Upper lobe of left lung (tissue), 6 donors: ENCODE data around the gene KRAS. TPM values are rescaled to one million over a fixed set of nuclear protein-coding genes. Genes with fewer than 3 reads are reported as not detected.

Experiments
- ATAC-seq, 2 donors: fragments of 200-7000 bp; cut with Tn5 transposase; one replicate each; pipeline ENCODE4 v1.9.1; 2022; ENCODE audit warnings: mild to moderate bottlenecking in 2 of 2, moderate library complexity in 2 of 2; ENCODE audit not compliant: low FRiP score in 2 of 2
- DNase-seq, 2 donors: peaks; one replicate each; pipeline ENCODE4 v3.0.0-alpha.2; 2019 to 2020
- H3K27ac ChIP-seq, 4 donors: fragments of 200-600 bp; sonication (generic); one replicate each; pipeline ENCODE4 v1.5.1; 2016 to 2019
- H3K27me3 ChIP-seq, 4 donors: fragments of 200-600 bp; sonication (generic); one replicate each; pipeline ENCODE4 v1.5.1; 2017 to 2019
- H3K36me3 ChIP-seq, 4 donors: fragments of 200-600 bp; sonication (generic); one replicate each; pipeline ENCODE4 v1.5.1; 2016 to 2019
- H3K4me1 ChIP-seq, 4 donors: fragments of 200-600 bp; sonication (generic); one replicate each; pipeline ENCODE4 v1.5.1; 2018 to 2019
- H3K4me3 ChIP-seq, 4 donors: fragments of 200-600 bp; sonication (generic); one replicate each; pipeline ENCODE4 v1.5.1; 2017 to 2019; ENCODE audit warnings: mild to moderate bottlenecking in 2 of 4, moderate library complexity in 1 of 4
- H3K9me3 ChIP-seq, 4 donors: fragments of 200-600 bp; sonication (generic); one replicate each; pipeline ENCODE4 v1.5.1; 2018 to 2019
- EP300 ChIP-seq, 4 donors: sonication (generic); formaldehyde crosslinking; IDR thresholded peaks; one replicate each; pipeline ENCODE4 v1.5.1; 2017; ENCODE audit warnings: antibody characterized with exemption in 4 of 4, control low read depth in 2 of 4
- POLR2A ChIP-seq, 4 donors: fragments of 450-650 bp; IDR thresholded peaks; one replicate each; pipeline ENCODE4 v1.5.1; 2016 to 2017; ENCODE audit warnings: antibody characterized with exemption in 4 of 4, mild to moderate bottlenecking in 2 of 4
- POLR2AphosphoS5 ChIP-seq, 2 donors: sonication (generic); formaldehyde crosslinking; IDR thresholded peaks; one replicate each; pipeline ENCODE4 v1.5.1; 2017; ENCODE audit warnings: antibody characterized with exemption in 2 of 2
- WGBS, 2 donors: methylation state at CpG; one replicate each; pipeline ENCODE4 v1.1.5; 2017 to 2018; 5-methylcytosine and 5-hydroxymethylcytosine counted together
- total RNA-seq, 6 donors: library from RNA; depleted of rRNA in 4 of 6; stranded (reverse); fragments of >200 nt in 4 of 6; gene quantifications; one replicate each; pipeline versions ENCODE4 v1.1.0 to v1.2.1, GENCODE V29; 2016 to 2021
- TF ChIP-seq, protein P1 (sequence below), 6 experiments: fragments of 450-650 bp in 4 of 6; fragments of 200-600 bp in 2 of 6; sonication (generic) in 2 of 6; IDR thresholded peaks; one replicate each; pipeline ENCODE4 v1.5.1; 2016 to 2019; ENCODE audit warnings: antibody characterized with exemption in 6 of 6
- donor health status: DM: no; HTN: no; CAD: no; lungs with moderate emphysema.
- donor health status: DM: no; HTN: yes; CAD: no; lungs with severe emphysema.

The KRAS gene
- total RNA-seq, 6 donors from 2014 or later = 10.4 to 32.9 (median 20.6) TPM

DNA sequence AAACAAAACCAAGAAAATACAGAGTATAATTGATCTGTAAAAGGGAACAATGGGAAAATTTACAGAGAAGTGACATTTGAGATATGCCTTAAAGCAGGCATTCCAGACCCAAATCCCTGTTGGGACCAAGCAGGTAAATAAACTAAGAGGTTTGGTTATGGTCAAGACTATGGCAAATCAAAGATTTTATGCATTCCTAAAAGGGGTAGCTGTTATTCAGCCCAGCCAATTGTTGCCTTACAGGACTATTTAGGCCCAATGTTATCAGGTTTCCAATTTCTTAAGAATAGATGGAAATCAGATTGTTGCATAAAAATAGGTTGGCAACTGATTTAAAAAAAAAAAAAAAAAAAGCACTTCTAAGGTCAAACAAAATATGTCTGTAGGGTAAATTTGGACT, 61.1 kb downstream of the KRAS start:
- peaks cover 3 to 7% (median 5%) of the 10 kb centered on the region in 4 donors for H3K4me1 ChIP-seq
- no peak for TF ChIP-seq POLR2AphosphoS5 (IDR thresholded peaks at IDR 0.05)
- TF ChIP-seq POLR2A (IDR thresholded peaks at IDR 0.05) = no peak
- TF ChIP-seq EP300 (IDR thresholded peaks at IDR 0.05) = no peak
- TF ChIP-seq, protein P1, sequence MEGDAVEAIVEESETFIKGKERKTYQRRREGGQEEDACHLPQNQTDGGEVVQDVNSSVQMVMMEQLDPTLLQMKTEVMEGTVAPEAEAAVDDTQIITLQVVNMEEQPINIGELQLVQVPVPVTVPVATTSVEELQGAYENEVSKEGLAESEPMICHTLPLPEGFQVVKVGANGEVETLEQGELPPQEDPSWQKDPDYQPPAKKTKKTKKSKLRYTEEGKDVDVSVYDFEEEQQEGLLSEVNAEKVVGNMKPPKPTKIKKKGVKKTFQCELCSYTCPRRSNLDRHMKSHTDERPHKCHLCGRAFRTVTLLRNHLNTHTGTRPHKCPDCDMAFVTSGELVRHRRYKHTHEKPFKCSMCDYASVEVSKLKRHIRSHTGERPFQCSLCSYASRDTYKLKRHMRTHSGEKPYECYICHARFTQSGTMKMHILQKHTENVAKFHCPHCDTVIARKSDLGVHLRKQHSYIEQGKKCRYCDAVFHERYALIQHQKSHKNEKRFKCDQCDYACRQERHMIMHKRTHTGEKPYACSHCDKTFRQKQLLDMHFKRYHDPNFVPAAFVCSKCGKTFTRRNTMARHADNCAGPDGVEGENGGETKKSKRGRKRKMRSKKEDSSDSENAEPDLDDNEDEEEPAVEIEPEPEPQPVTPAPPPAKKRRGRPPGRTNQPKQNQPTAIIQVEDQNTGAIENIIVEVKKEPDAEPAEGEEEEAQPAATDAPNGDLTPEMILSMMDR (IDR thresholded peaks at IDR 0.05) = no peak
- H3K9me3 ChIP-seq = no peaks in the 10 kb centered on the region
- no peak overlapping the region for H3K4me3 ChIP-seq
- no peaks in the 10 kb centered on the region for H3K27me3 ChIP-seq
- no peak for DNase-seq
- no peaks in the 10 kb centered on the region for H3K36me3 ChIP-seq
- no peak overlapping the region for H3K27ac ChIP-seq
- no peak for ATAC-seq

DNA sequence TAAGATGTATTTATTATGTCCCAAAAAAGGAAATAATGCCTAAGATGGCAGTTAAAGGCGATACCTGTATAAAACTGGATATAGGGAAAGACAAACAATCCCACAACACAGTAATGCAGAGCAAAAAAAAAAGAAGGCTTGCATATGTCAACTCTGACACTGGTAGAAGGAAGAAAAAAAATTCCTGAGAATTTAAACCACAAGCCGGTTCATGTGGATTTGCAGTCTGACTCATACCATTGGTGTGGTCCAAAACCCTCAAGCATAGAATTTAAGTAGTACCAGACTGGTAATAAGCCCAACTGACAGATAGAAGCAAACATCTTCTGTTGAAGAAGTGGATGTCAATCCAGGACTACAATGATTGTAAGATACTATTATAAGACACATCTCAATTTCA, 62.9 kb downstream of the KRAS start:
- DNase-seq (no peak), ATAC-seq (no peak)
- 90 to 91% methylated on average over 2 of the region's 2 CpGs for WGBS, 2 donors

DNA sequence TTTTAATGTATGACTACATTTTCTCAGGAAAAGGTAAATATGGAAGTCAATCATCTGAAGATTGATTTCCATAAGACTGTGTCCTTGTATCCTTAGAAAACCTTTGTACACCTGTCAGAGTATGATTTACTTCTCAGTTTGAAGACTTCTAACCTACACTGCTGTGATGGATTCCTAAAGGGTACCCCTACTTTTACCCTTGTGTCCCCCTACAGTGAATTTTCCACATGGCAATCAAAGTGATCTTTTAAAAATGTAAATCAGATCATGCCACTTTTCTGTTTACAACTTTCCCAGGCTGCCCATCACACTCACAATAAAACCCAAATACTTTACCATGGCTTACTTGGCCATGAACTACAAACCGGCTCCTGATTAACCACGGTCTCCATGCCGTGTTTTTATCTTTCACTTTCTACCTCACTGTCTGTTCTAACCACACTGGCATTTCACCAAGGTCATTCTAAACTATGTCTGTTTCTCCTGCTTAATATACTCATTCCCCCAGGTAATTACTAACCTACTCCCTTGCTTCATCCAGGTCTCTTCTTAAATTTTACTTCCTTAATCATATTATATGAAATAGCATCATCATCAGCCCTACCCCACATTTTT, 63.8 kb downstream of the KRAS start:
- Histone ChIP-seq H3K4me3 (no peak overlapping the region), H3K4me1 (no peaks in the 10 kb centered on the region), H3K27me3 (no peaks in the 10 kb centered on the region), H3K36me3 (no peaks in the 10 kb centered on the region), H3K27ac (no peak overlapping the region), H3K9me3 (no peaks in the 10 kb centered on the region)
- TF ChIP-seq POLR2AphosphoS5 (IDR thresholded peaks at IDR 0.05) (no peak), EP300 (IDR thresholded peaks at IDR 0.05) (no peak), POLR2A (IDR thresholded peaks at IDR 0.05) (no peak)
- TF ChIP-seq, protein P1 (IDR thresholded peaks at IDR 0.05) = no peak
- ATAC-seq = no peak
- 73 to 87% methylated on average over 3 of the region's 3 CpGs for WGBS, 2 donors
- DNase-seq = no peak

More for the DNA sequence above, 62.9 kb downstream of the KRAS start:
- no peaks in the 10 kb centered on the region for H3K9me3 ChIP-seq
- no peak overlapping the region for H3K4me3 ChIP-seq
- H3K27me3 ChIP-seq = no peaks in the 10 kb centered on the region
- TF ChIP-seq POLR2AphosphoS5 (IDR thresholded peaks at IDR 0.05) (no peak), POLR2A (IDR thresholded peaks at IDR 0.05) (no peak), EP300 (IDR thresholded peaks at IDR 0.05) (no peak)
- TF ChIP-seq, protein P1 (IDR thresholded peaks at IDR 0.05) = no peak
- H3K27ac ChIP-seq = no peak overlapping the region
- H3K36me3 ChIP-seq = no peaks in the 10 kb centered on the region
- H3K4me1 ChIP-seq = no peaks in the 10 kb centered on the region

DNA sequence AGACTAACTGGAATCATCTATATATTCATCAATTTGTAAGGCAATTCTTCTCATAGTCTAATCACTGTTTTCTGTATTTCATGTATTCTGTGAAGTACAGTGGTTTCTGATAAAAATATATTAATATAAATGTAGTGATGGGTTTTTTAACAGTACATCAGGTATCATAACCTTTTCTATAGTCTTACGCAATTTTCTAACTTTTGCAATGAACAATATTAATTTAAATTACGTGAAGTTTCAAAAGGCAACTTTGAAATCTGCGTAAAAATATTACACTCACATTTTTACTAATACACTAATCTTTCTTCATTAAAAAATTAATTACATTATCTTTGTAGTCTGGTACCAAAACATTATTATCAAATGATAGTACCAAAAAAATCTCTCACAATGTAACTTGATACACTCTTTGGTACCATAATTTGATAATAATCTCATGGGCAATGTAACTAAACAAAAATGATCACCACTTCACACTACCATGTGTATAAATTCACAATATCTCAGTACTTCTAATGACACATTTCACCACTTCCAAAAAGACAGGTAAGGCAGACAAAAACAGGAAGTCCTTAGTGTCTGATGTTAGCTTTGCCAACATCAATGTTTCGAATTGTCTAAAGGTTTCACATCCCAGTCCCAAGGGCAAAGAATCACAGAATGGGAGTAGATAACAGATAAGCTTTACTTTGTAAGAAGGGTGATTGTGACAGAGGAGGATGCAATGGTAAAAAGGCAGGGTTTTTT, 64.5 kb downstream of the KRAS start:
- DNase-seq (no peak), ATAC-seq (no peak)
- H3K36me3 ChIP-seq = no peaks in the 10 kb centered on the region

More for the DNA sequence above, 64.5 kb downstream of the KRAS start:
- TF ChIP-seq POLR2AphosphoS5 (IDR thresholded peaks at IDR 0.05) (no peak), EP300 (IDR thresholded peaks at IDR 0.05) (no peak), POLR2A (IDR thresholded peaks at IDR 0.05) (no peak)
- TF ChIP-seq, protein P1 (IDR thresholded peaks at IDR 0.05) = no peak
- no peaks in the 10 kb centered on the region for H3K4me1 ChIP-seq
- no peak overlapping the region for H3K27ac ChIP-seq
- 89 to 94% methylated on average over 4 of the region's 4 CpGs for WGBS, 2 donors
- H3K4me3 ChIP-seq = no peak overlapping the region
- no peaks in the 10 kb centered on the region for H3K27me3 ChIP-seq
- H3K9me3 ChIP-seq = no peaks in the 10 kb centered on the region
